H54 (cell line): ENCODE measurements around the gene IRF9.

Source experiments
- DNase-seq: peaks from one replicate; pipeline ENCODE4 v3.0.0; 2011; ENCODE audit warnings: low spot score, mixed read lengths; ENCODE audit not compliant: insufficient read length
- FAIRE-seq: peaks from 3 replicates; lab custom pipeline; 2011; peaks lifted over from hg19 to GRCh38; lab: Jason Lieb, UNC
- POLR2A ChIP-seq: IDR thresholded peaks from 2 replicates; pipeline ENCODE4 v1.6.1; 2011; ENCODE audit warnings: low read depth, mild to moderate bottlenecking, low read length

The IRF9 gene

GRCh38 chr14:24207625-24208024, 46.6 kb downstream of the IRF9 start:
- DNase-seq (no peak), FAIRE-seq (no peak)
- no peak for TF ChIP-seq POLR2A

- FAIRE-seq (no peak), DNase-seq (no peak)
- TF ChIP-seq POLR2A, result no peak
Observed at GRCh38 chr14:24211311-24211710, 50.2 kb downstream of the IRF9 start.

- TF ChIP-seq POLR2A, result peak; percentile 69
- FAIRE-seq (no peak), DNase-seq (peak; percentile 73)
Observed at GRCh38 chr14:24212924-24213865, 52.1 kb downstream of the IRF9 start, which contains the start of gene CHMP4A. Gene CHMP4A (minus strand): TSS chr14:24213488. CDS start chr14:24213439, 49 bp downstream.

GRCh38 chr14:24213866-24214662, 53.0 kb downstream of the IRF9 start:
- DNase-seq (no peak), FAIRE-seq (no peak)
- TF ChIP-seq POLR2A, result no peak

- DNase-seq (no peak), FAIRE-seq (no peak)
- peak; percentile 46 for TF ChIP-seq POLR2A
Observed at GRCh38 chr14:24215495-24216344, 54.7 kb downstream of the IRF9 start, which contains the start of gene MDP1. Gene MDP1 (minus strand): TSS chr14:24216066. CDS start chr14:24215955, 111 bp downstream.
